ENCODE data around the gene EEF1G. TPM values are rescaled to one million over a fixed set of nuclear protein-coding genes. Genes with fewer than 3 reads are reported as not detected.

The EEF1G gene
- total RNA-seq, 2 experiments from 2014 or later = 1,239 to 1,470 TPM

- CTCF ChIA-PET = interaction anchor here (0.9 to 4.5 kb wide), 17 partner anchors 10 to 116 kb away, joined by 3 to 40 read pairs (median 4); partner anchors contain the start of genes B3GAT3, BSCL2, C11orf98 and CSKMT
- DNase-seq = no peak
Observed at GRCh38 chr11:62611705-62612365, 38.1 kb upstream of the EEF1G start.

GRCh38 chr11:62610814-62611704 lies 37.4 kb upstream of the EEF1G start:
- H3K27ac Mint-ChIP-seq = peak overlapping the region; percentile 94
- CTCF ChIA-PET = interaction anchor here (0.9 to 4.5 kb wide), 17 partner anchors 11 to 117 kb away, joined by 3 to 40 read pairs (median 4); partner anchors contain the start of genes B3GAT3, BSCL2, C11orf98 and CSKMT
- peaks cover 52% of the 10 kb centered on the region for H3K4me1 Mint-ChIP-seq
- peak overlapping the region; percentile 96 for H3K4me3 Mint-ChIP-seq
- POLR2A ChIA-PET = interaction anchor here (1.2 kb wide), 1 partner anchor 54 kb away, joined by 3 read pairs; the partner anchor contains the start of gene C11orf98
- DNase-seq = no peak
- peaks cover 48% of the 10 kb centered on the region for H3K36me3 Mint-ChIP-seq (ENCODE audit: low read depth)
- no peaks in the 10 kb centered on the region for H3K27me3 Mint-ChIP-seq
- H3K9me3 Mint-ChIP-seq = no peaks in the 10 kb centered on the region

More at GRCh38 chr11:62611705-62612365, 38.1 kb upstream of the EEF1G start:
- POLR2A ChIA-PET = interaction anchor here (0.7 to 1.2 kb wide), 2 partner anchors 53 to 61 kb away, joined by 3 read pairs; partner anchors contain the start of gene C11orf98
- H3K9me3 Mint-ChIP-seq = no peaks in the 10 kb centered on the region
- H3K36me3 Mint-ChIP-seq (ENCODE audit: low read depth) = peaks cover 51% of the 10 kb centered on the region
- no peaks in the 10 kb centered on the region for H3K27me3 Mint-ChIP-seq
- H3K27ac Mint-ChIP-seq = peak overlapping the region; percentile 94
- H3K4me3 Mint-ChIP-seq = peak overlapping the region; percentile 96
- peaks cover 55% of the 10 kb centered on the region for H3K4me1 Mint-ChIP-seq

GRCh38 chr11:62610403-62610802 lies 36.7 kb upstream of the EEF1G start:
- Mint-ChIP-seq H3K36me3 (ENCODE audit: low read depth) (peaks cover 47% of the 10 kb centered on the region), H3K27ac (peak overlapping the region; percentile 69), H3K4me1 (peaks cover 51% of the 10 kb centered on the region), H3K27me3 (no peaks in the 10 kb centered on the region), H3K9me3 (no peaks in the 10 kb centered on the region), H3K4me3 (peak overlapping the region; percentile 96)
- POLR2A ChIA-PET = no interaction called here
- DNase-seq = no peak
- CTCF ChIA-PET = interaction anchor here (1.0 to 4.5 kb wide), 9 partner anchors 10 to 97 kb away, joined by 3 to 40 read pairs (median 5); partner anchors contain the start of genes B3GAT3, BSCL2, C11orf98 and CSKMT

GRCh38 chr11:62608776-62609175 lies 35.1 kb upstream of the EEF1G start:
- no peak for DNase-seq
- CTCF ChIA-PET = interaction anchor here (1.2 to 4.5 kb wide), 5 partner anchors 10 to 56 kb away, joined by 3 to 40 read pairs (median 5); partner anchors contain the start of genes B3GAT3, C11orf98, CSKMT and TUT1
- Mint-ChIP-seq H3K27ac (no peak overlapping the region), H3K4me3 (no peak overlapping the region), H3K27me3 (no peaks in the 10 kb centered on the region), H3K9me3 (no peaks in the 10 kb centered on the region), H3K4me1 (peaks cover 47% of the 10 kb centered on the region), H3K36me3 (ENCODE audit: low read depth) (peaks cover 50% of the 10 kb centered on the region)
- POLR2A ChIA-PET = no interaction called here

- Mint-ChIP-seq H3K27ac (no peak overlapping the region), H3K4me3 (no peak overlapping the region), H3K4me1 (peaks cover 54% of the 10 kb centered on the region), H3K36me3 (ENCODE audit: low read depth) (peaks cover 61% of the 10 kb centered on the region), H3K27me3 (no peaks in the 10 kb centered on the region), H3K9me3 (no peaks in the 10 kb centered on the region)
- ChIA-PET POLR2A (interaction anchor here (0.6 to 0.7 kb wide), 2 partner anchors 58 to 64 kb away, joined by 3 to 7 read pairs; partner anchors contain the start of genes CSKMT and UQCC3), CTCF (interaction anchor here (0.6 to 4.5 kb wide), 3 partner anchors 9 to 105 kb away, joined by 3 to 40 read pairs (median 6); partner anchors contain the start of gene B3GAT3)
- DNase-seq = no peak
Observed at GRCh38 chr11:62607714-62608113, 34.0 kb upstream of the EEF1G start.

- H3K27me3 Mint-ChIP-seq = no peaks in the 10 kb centered on the region
- H3K27ac Mint-ChIP-seq = no peak overlapping the region
- ChIA-PET CTCF (interaction anchor here (1.3 kb wide), 1 partner anchor 17 kb away, joined by 3 read pairs; no protein-coding TSS in a partner anchor), POLR2A (no interaction called here)
- no peak overlapping the region for H3K4me3 Mint-ChIP-seq
- no peaks in the 10 kb centered on the region for H3K9me3 Mint-ChIP-seq
- H3K4me1 Mint-ChIP-seq = peaks cover 54% of the 10 kb centered on the region
- DNase-seq = no peak
- peaks cover 59% of the 10 kb centered on the region for H3K36me3 Mint-ChIP-seq (ENCODE audit: low read depth)
Observed at GRCh38 chr11:62605902-62606301, 32.2 kb upstream of the EEF1G start.

- Mint-ChIP-seq H3K4me3 (no peak overlapping the region), H3K36me3 (ENCODE audit: low read depth) (peaks cover 61% of the 10 kb centered on the region), H3K27me3 (no peaks in the 10 kb centered on the region), H3K4me1 (peaks cover 50% of the 10 kb centered on the region), H3K27ac (no peak overlapping the region), H3K9me3 (no peaks in the 10 kb centered on the region)
- DNase-seq = no peak
- POLR2A ChIA-PET = no interaction called here
- CTCF ChIA-PET = interaction anchor here (1.3 kb wide), 1 partner anchor 17 kb away, joined by 3 read pairs; no protein-coding TSS in a partner anchor
Observed at GRCh38 chr11:62605467-62605866, 31.8 kb upstream of the EEF1G start.

- no peak for DNase-seq
- CTCF ChIA-PET = interaction anchor here (1.0 to 1.5 kb wide), 3 partner anchors 11 to 13 kb away, joined by 3 to 5 read pairs (median 4); partner anchors contain the start of gene TUT1
- POLR2A ChIA-PET = no interaction called here
- H3K9me3 Mint-ChIP-seq = no peaks in the 10 kb centered on the region
- no peaks in the 10 kb centered on the region for H3K27me3 Mint-ChIP-seq
- no peak overlapping the region for H3K27ac Mint-ChIP-seq
- H3K36me3 Mint-ChIP-seq (ENCODE audit: low read depth) = peaks cover 64% of the 10 kb centered on the region
- H3K4me1 Mint-ChIP-seq = peaks cover 48% of the 10 kb centered on the region
- no peak overlapping the region for H3K4me3 Mint-ChIP-seq
Observed at GRCh38 chr11:62604460-62605120, 30.9 kb upstream of the EEF1G start.

- Mint-ChIP-seq H3K27ac (peak overlapping the region; percentile 81), H3K4me3 (peak overlapping the region; percentile 54), H3K27me3 (no peaks in the 10 kb centered on the region), H3K36me3 (ENCODE audit: low read depth) (peaks cover 66% of the 10 kb centered on the region), H3K4me1 (peaks cover 49% of the 10 kb centered on the region), H3K9me3 (no peaks in the 10 kb centered on the region)
- CTCF ChIA-PET = interaction anchor here (1.0 to 1.7 kb wide), 5 partner anchors 9 to 17 kb away, joined by 3 to 5 read pairs (median 4); partner anchors contain the start of genes EML3, ROM1 and TUT1
- DNase-seq = no peak
- POLR2A ChIA-PET = no interaction called here
Observed at GRCh38 chr11:62603776-62604299, 30.1 kb upstream of the EEF1G start.

GRCh38 chr11:62603072-62603408 lies 29.3 kb upstream of the EEF1G start:
- Mint-ChIP-seq H3K4me3 (peak overlapping the region; percentile 54), H3K27ac (peak overlapping the region; percentile 81), H3K9me3 (no peaks in the 10 kb centered on the region), H3K4me1 (peaks cover 50% of the 10 kb centered on the region), H3K27me3 (no peaks in the 10 kb centered on the region), H3K36me3 (ENCODE audit: low read depth) (peaks cover 70% of the 10 kb centered on the region)
- ChIA-PET POLR2A (no interaction called here), CTCF (interaction anchor here (1.0 to 2.4 kb wide), 3 partner anchors 10 to 62 kb away, joined by 3 to 7 read pairs (median 5); partner anchors contain the start of genes C11orf98, CSKMT, EML3 and ROM1)
- DNase-seq = no peak

- ChIA-PET CTCF (interaction anchor here (1.0 to 3.7 kb wide), 7 partner anchors 8 to 62 kb away, joined by 3 to 25 read pairs (median 6); partner anchors contain the start of genes C11orf98, CSKMT, EML3 and GANAB), POLR2A (interaction anchor here (0.6 to 1.9 kb wide), 7 partner anchors 11 to 279 kb away, joined by 3 to 18 read pairs (median 3); partner anchors contain the start of genes EEF1G, SLC3A2, TUT1 and UQCC3)
- peaks cover 50% of the 10 kb centered on the region for H3K4me1 Mint-ChIP-seq
- peak overlapping the region; percentile 85 for H3K4me3 Mint-ChIP-seq
- H3K27ac Mint-ChIP-seq = peak overlapping the region; percentile 95
- no peaks in the 10 kb centered on the region for H3K27me3 Mint-ChIP-seq
- peaks cover 70% of the 10 kb centered on the region for H3K36me3 Mint-ChIP-seq (ENCODE audit: low read depth)
- no peaks in the 10 kb centered on the region for H3K9me3 Mint-ChIP-seq
- DNase-seq = peak; percentile 22
Observed at GRCh38 chr11:62602141-62603071, 28.7 kb upstream of the EEF1G start.

All from activated CD4-positive, alpha-beta T cell treated with anti-CD3 and anti-CD28 coated beads, Interleukin-2, amount 10 ng/mL, durations not matched to agents 7 days and 5 days (primary cell).